IPS-NIHi7 (cell line): Measurements from ENCODE around the gene TNFRSF8.
"Not testable (repeated sequence)": the region's sequence is repeated elsewhere in the genome, so short reads cannot be mapped to it uniquely, and the experiment has no call there.

Experiments
- DNase-seq: peaks from one replicate; pipeline ENCODE4 v3.0.0; 2012; ENCODE audit warnings: mixed read lengths; ENCODE audit errors: extremely low spot score

The TNFRSF8 gene

GRCh38 chr1:12083766-12084165, 20.7 kb downstream of the TNFRSF8 start:
- no peak for DNase-seq

DNA sequence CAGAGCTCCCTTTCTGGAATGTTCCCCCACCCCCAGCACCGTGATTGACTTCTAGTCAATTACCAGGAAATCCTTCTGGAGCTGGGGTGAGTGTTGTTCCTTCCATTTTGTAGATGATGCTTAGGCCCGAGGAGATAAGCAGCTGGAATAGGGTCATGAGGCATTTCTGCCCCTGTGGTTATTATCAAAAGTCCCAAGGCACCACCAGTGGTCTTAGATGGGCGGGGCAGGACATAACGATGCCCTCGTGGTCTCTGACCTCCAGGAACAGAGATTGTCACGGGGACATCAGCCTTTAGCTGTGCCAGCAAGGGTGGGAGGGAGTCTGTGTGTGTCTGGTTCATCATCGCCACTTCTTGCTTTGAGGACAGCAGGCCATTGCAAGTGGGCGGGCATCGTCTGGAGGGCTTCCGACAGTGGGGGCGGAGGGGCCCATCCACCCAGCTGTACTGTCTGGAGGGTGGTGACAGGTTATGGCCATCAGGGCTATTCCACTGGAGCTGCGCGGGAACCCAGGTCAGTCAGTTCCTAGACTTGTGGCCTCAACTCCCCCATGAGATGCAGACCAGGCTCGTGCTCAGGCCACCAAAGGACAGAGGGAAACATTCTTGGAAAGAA, 22.6 kb downstream of the TNFRSF8 start:
- no peak for DNase-seq

- no peak for DNase-seq
Observed at GRCh38 chr1:12087797-12088314, 24.8 kb downstream of the TNFRSF8 start.

GRCh38 chr1:12088607-12089006, 25.5 kb downstream of the TNFRSF8 start:
- no peak for DNase-seq

DNA sequence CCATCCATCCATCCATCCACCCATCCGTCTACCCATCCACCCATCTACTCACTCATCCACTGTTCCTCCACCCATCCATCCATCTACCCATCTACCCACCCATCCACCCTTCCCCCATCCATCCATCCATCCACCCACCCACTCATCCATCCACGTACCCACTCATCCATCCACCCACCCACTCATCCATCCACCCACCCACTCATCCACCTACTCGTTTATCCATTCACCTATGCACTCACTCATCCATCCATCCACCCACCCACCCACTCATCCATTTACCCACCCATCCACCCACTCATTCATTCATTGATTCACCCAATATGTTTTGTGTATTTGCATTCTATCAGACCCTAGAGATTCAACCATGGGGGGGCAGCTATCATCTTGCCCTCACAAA, 27.2 kb downstream of the TNFRSF8 start:
- DNase-seq: no peak

DNA sequence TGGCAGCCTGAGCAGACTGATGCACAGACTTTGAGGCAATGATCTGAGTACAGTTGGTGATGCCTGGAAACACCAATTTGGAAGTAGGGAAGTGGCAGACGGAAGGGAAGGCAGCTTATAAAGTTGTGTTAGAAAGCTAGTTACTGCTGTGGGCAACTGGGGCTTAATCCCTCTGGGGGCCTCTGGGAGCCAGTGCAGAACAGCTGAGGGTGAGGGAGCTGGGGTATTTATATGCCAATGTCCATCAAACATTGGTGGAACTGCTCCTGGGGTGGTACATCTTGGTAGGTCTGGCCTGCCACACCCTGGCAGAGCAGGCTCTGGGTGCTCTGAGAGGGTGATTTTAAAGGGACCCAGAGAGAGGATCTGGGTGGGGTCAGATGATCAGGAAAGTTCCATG, 28.1 kb downstream of the TNFRSF8 start:
- DNase-seq: no peak

DNA sequence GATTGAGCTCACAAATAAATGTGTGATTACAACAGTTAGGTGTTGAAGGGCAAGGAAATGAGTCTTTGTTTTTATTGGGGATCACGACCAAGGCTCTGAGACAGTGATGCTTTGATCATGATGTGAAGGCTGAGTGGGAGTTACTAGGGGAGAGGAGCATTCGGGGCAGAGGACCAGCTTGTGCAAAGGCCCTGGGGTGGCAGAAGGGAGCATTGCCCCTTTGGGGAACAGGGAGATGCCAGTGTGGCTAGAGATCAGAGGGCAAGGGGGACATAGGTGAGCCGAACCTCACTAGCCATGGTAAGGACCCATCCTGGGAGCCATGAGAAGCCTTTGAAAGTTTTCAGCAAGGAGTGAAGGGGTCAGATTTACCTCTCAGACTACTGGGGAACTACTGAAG, 31.1 kb downstream of the TNFRSF8 start:
- no peak for DNase-seq

- DNase-seq: peak; percentile 58
Observed at GRCh38 chr1:12095452-12096263, 32.6 kb downstream of the TNFRSF8 start.

DNA sequence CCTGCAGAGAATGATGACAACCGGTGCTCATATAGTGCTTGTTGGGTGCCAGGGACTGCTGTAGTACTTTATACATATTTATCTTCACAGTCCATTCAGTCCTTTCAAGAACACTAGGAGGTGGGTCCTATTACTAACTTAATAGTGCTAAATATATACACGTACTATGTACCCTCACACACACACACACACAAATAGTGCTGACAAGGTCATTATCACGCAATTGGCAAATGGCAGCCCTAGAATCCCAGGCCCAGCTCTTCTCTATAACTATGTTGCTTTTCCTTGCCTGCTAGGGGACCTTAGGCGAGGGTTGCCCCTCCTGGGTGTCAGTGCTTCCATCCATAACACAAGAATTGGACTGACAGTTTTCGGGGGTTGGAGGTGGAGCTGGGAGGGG, 33.5 kb downstream of the TNFRSF8 start:
- DNase-seq: no peak

GRCh38 chr1:12097321-12097720, 34.2 kb downstream of the TNFRSF8 start:
- DNase-seq: no peak

DNA sequence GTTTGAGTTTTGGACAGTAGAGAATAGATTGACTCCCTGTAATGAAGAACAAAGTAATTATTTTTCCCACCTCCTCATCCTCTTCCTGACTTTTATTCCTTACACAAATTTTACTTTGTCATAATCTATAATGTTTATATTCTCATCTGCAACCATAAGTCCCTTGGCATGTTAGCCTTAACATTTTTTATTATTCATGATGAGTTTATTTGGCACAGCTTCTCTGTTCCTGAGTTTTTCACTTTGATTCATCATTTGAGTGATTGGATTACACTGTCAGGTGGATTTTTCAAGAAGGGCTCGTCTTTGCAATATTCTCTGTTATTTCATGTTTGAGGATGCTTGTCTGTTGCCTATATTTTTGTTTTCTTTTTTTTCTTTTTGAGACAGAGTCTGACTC, 35.7 kb downstream of the TNFRSF8 start:
- no peak for DNase-seq

DNA sequence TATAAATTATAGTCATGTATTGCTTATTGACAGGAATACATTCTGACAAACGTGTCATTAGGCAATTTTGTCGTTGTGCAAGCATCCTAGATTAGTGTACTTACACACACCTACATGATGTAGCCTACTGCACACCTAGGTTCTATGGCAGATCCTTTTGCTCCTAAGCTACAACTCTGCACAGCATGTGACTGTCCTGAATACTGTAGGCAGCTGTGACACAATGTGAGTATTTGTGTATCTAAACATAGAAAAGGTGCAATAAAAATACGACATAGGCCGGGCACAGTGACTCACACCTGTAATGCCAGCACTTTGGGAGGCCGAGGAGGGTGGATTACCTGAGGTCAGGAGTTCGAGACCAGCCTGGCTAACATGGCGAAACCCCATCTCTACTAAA, 36.5 kb downstream of the TNFRSF8 start:
- DNase-seq: no peak

GRCh38 chr1:12100071-12100470, 37.0 kb downstream of the TNFRSF8 start:
- DNase-seq: no peak

DNA sequence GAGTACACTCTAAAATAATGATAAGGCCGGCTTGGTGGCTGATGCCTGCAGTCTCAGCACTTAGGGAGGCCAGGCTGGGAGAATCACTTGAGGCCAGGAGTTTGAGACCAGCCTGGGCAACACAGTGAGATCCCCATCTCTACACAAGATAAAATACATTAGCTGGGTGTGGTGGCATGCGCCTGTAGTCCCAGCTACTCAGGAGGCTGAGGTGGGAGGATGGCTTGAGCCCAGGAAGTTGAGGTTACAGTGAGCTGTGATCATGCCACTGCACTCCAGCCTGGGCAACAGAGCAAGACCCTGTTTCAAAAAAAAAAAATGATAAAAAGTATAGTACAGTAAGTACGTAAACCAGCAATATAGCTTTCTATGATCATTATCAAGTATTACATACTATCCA, 38.0 kb downstream of the TNFRSF8 start:
- DNase-seq: not testable (repeated sequence)

- no peak for DNase-seq
Observed at GRCh38 chr1:12102066-12102465, 39.0 kb downstream of the TNFRSF8 start.

GRCh38 chr1:12104417-12104816, 41.3 kb downstream of the TNFRSF8 start:
- DNase-seq: no peak

DNA sequence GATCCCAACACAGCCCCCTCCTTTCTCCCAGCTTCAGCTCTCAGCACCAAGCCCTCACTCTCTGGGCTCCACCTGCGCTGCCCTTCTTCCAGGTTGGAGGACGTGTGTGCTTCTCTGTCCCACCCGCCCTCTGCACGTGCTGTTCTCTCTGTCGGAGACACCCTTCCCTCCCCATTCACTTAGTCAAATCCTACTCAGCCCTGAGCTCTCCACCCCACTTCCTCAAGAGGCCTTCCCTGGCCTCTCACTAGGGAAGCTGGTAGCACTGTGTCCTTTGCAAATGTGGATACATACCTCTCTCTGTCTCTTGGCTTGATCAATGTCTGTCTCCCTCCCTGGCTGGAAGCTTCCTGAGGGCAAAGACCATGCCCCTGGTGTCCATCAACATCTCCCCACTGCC, 43.0 kb downstream of the TNFRSF8 start:
- no peak for DNase-seq

- DNase-seq: peak; percentile 80
Observed at GRCh38 chr1:12106861-12107260, 43.8 kb downstream of the TNFRSF8 start.

- no peak for DNase-seq
Observed at GRCh38 chr1:12107718-12108117, 44.6 kb downstream of the TNFRSF8 start.

DNA sequence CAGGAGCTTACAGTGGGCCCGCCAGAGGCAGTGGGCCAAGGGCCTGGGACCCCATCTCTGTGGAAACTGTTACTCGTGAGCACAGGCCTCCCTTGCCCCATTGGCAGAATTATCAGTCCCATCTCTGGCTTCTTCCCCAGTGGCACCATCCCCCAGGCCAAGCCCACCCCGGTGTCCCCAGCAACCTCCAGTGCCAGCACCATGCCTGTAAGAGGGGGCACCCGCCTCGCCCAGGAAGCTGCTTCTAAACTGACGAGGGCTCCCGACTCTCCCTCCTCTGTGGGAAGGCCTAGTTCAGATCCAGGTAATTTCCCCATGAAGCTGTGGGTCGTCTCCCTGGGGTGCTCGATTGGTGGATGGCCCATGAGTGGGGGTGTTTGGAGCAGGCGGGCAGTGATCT, 46.8 kb downstream of the TNFRSF8 start:
- no peak for DNase-seq

- no peak for DNase-seq
Observed at GRCh38 chr1:12111741-12112140, 48.6 kb downstream of the TNFRSF8 start.

DNA sequence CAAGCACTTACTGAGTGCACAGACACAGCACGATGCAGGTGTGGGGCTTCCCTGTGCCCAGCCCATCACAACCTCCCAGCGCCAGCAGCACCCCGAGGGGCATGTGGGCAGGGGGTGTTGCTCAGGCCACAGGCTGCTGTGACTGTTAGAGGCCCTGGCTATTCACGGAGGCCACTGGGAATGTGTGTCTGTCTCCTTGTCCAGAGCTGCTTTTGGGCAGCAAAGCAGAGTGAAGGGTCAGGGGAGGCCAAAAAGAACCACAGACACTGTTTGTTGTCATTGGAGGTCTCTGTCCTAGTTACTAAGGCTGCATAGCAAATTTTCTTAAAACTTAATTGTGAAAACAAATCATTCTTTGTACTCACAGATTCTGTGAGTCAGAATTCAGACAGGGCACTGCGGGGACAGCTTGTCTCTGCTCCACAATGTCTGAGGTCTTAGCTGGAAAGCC, 49.6 kb downstream of the TNFRSF8 start:
- DNase-seq: no peak
